Activated naive CD8-positive, alpha-beta T cell (primary cell): ENCODE results near the gene ALDH3B2.
"Not testable (repeated sequence)": the region's sequence is repeated elsewhere in the genome, so short reads cannot be mapped to it uniquely, and the experiment has no call there.

Source experiments
- H3K27ac Mint-ChIP-seq: one replicate; pipeline ENCODE4 v1.8.0; 2021; ENCODE audit warnings: mixed read lengths
- H3K27me3 Mint-ChIP-seq: one replicate; pipeline ENCODE4 v1.8.0; 2021; ENCODE audit warnings: mixed read lengths
- H3K36me3 Mint-ChIP-seq: one replicate; pipeline ENCODE4 v1.8.0; 2021; ENCODE audit warnings: mixed read lengths
- H3K4me1 Mint-ChIP-seq: one replicate; pipeline ENCODE4 v1.8.0; 2021; ENCODE audit warnings: low read depth, mixed read lengths
- H3K4me3 Mint-ChIP-seq: one replicate; pipeline ENCODE4 v1.8.0; 2021; ENCODE audit warnings: mild to moderate bottlenecking, mixed read lengths
- H3K9me3 Mint-ChIP-seq: one replicate; pipeline ENCODE4 v1.8.0; 2021; ENCODE audit warnings: low read depth, mixed read lengths

ALDH3B2 gene

GRCh38 chr11:67670316-67671210, 3.9 kb downstream of the ALDH3B2 start:
- H3K27ac Mint-ChIP-seq, result no peak overlapping the region
- no peaks in the 10 kb centered on the region for H3K27me3 Mint-ChIP-seq
- no peak overlapping the region for H3K4me3 Mint-ChIP-seq

GRCh38 chr11:67668192-67668551, 6.3 kb downstream of the ALDH3B2 start:
- Mint-ChIP-seq H3K27me3 (no peaks in the 10 kb centered on the region), H3K36me3 (no peaks in the 10 kb centered on the region), H3K27ac (no peak overlapping the region), H3K4me3 (no peak overlapping the region), H3K9me3 (no peaks in the 10 kb centered on the region), H3K4me1 (no peaks in the 10 kb centered on the region)

More at GRCh38 chr11:67670316-67671210, 3.9 kb downstream of the ALDH3B2 start:
- no peaks in the 10 kb centered on the region for H3K36me3 Mint-ChIP-seq
- H3K4me1 Mint-ChIP-seq, result no peaks in the 10 kb centered on the region
- no peaks in the 10 kb centered on the region for H3K9me3 Mint-ChIP-seq

- Mint-ChIP-seq H3K4me3 (no peak overlapping the region), H3K27ac (no peak overlapping the region), H3K9me3 (no peaks in the 10 kb centered on the region), H3K4me1 (no peaks in the 10 kb centered on the region), H3K36me3 (no peaks in the 10 kb centered on the region), H3K27me3 (no peaks in the 10 kb centered on the region)
These were observed 6.8 kb downstream of the ALDH3B2 start for GRCh38 chr11:67667490-67668191.

- H3K9me3 Mint-ChIP-seq, result no peaks in the 10 kb centered on the region
- no peak overlapping the region for H3K27ac Mint-ChIP-seq
- no peaks in the 10 kb centered on the region for H3K4me1 Mint-ChIP-seq
- H3K27me3 Mint-ChIP-seq, result no peaks in the 10 kb centered on the region
- H3K36me3 Mint-ChIP-seq, result no peaks in the 10 kb centered on the region
- no peak overlapping the region for H3K4me3 Mint-ChIP-seq
These were observed 7.5 kb downstream of the ALDH3B2 start for GRCh38 chr11:67666676-67667489.

GRCh38 chr11:67666303-67666645, 8.1 kb downstream of the ALDH3B2 start:
- Mint-ChIP-seq H3K27me3 (no peaks in the 10 kb centered on the region), H3K9me3 (no peaks in the 10 kb centered on the region), H3K4me3 (no peak overlapping the region), H3K4me1 (no peaks in the 10 kb centered on the region), H3K27ac (no peak overlapping the region), H3K36me3 (no peaks in the 10 kb centered on the region)

GRCh38 chr11:67665541-67666302, 8.7 kb downstream of the ALDH3B2 start:
- Mint-ChIP-seq H3K27me3 (no peaks in the 10 kb centered on the region), H3K36me3 (no peaks in the 10 kb centered on the region), H3K9me3 (no peaks in the 10 kb centered on the region), H3K4me3 (no peak overlapping the region), H3K27ac (no peak overlapping the region), H3K4me1 (no peaks in the 10 kb centered on the region)

- Mint-ChIP-seq H3K4me1 (no peaks in the 10 kb centered on the region), H3K4me3 (no peak overlapping the region), H3K9me3 (no peaks in the 10 kb centered on the region), H3K27me3 (no peaks in the 10 kb centered on the region), H3K27ac (no peak overlapping the region), H3K36me3 (no peaks in the 10 kb centered on the region)
These were observed 9.5 kb downstream of the ALDH3B2 start for GRCh38 chr11:67664696-67665540.

GRCh38 chr11:67664213-67664585, 10.2 kb downstream of the ALDH3B2 start:
- Mint-ChIP-seq H3K9me3 (no peaks in the 10 kb centered on the region), H3K4me1 (no peaks in the 10 kb centered on the region), H3K4me3 (no peak overlapping the region), H3K36me3 (no peaks in the 10 kb centered on the region), H3K27me3 (no peaks in the 10 kb centered on the region), H3K27ac (no peak overlapping the region)

- H3K27me3 Mint-ChIP-seq, result no peaks in the 10 kb centered on the region
These were observed 10.8 kb downstream of the ALDH3B2 start for GRCh38 chr11:67663532-67664212.

GRCh38 chr11:67662835-67663531, 11.4 kb downstream of the ALDH3B2 start:
- no peak overlapping the region for H3K27ac Mint-ChIP-seq
- H3K4me1 Mint-ChIP-seq, result no peaks in the 10 kb centered on the region
- H3K9me3 Mint-ChIP-seq, result no peaks in the 10 kb centered on the region
- no peaks in the 10 kb centered on the region for H3K27me3 Mint-ChIP-seq
- no peaks in the 10 kb centered on the region for H3K36me3 Mint-ChIP-seq
- H3K4me3 Mint-ChIP-seq, result no peak overlapping the region

More at GRCh38 chr11:67663532-67664212, 10.8 kb downstream of the ALDH3B2 start:
- no peak overlapping the region for H3K27ac Mint-ChIP-seq
- no peaks in the 10 kb centered on the region for H3K36me3 Mint-ChIP-seq
- H3K4me1 Mint-ChIP-seq, result no peaks in the 10 kb centered on the region
- no peaks in the 10 kb centered on the region for H3K9me3 Mint-ChIP-seq
- no peak overlapping the region for H3K4me3 Mint-ChIP-seq

GRCh38 chr11:67662142-67662834, 12.1 kb downstream of the ALDH3B2 start:
- Mint-ChIP-seq H3K36me3 (no peaks in the 10 kb centered on the region), H3K4me3 (no peak overlapping the region), H3K27me3 (no peaks in the 10 kb centered on the region), H3K27ac (no peak overlapping the region), H3K4me1 (no peaks in the 10 kb centered on the region), H3K9me3 (no peaks in the 10 kb centered on the region)

GRCh38 chr11:67660752-67661151, 13.7 kb downstream of the ALDH3B2 start:
- not testable (repeated sequence) for H3K4me1 Mint-ChIP-seq, H3K27ac Mint-ChIP-seq, H3K4me3 Mint-ChIP-seq

More at GRCh38 chr11:67660752-67661151, 13.7 kb downstream of the ALDH3B2 start:
- H3K9me3 Mint-ChIP-seq, H3K27me3 Mint-ChIP-seq, H3K36me3 Mint-ChIP-seq: not testable (repeated sequence)
